ENCODE results near the gene MYOT.

MYOT gene

GRCh38 chr5:137902408-137903133, 34.9 kb downstream of the MYOT start:
- DNase-seq: no peak

- DNase-seq: no peak
Measured at GRCh38 chr5:137914758-137915157, 47.1 kb downstream of the MYOT start.

GRCh38 chr5:137916923-137917322, 49.3 kb downstream of the MYOT start:
- no peak for DNase-seq

- DNase-seq: no peak
Measured at GRCh38 chr5:137921931-137922330, 54.3 kb downstream of the MYOT start.

- no peak for DNase-seq
Measured at GRCh38 chr5:137923856-137924255, 56.2 kb downstream of the MYOT start.

- no peak for DNase-seq
Measured at GRCh38 chr5:137932800-137933199, 65.1 kb downstream of the MYOT start.

GRCh38 chr5:137933491-137933911, 65.8 kb downstream of the MYOT start:
- DNase-seq: no peak

- DNase-seq: no peak
Measured at GRCh38 chr5:137935190-137935589, 67.5 kb downstream of the MYOT start.

- no peak for DNase-seq
Measured at GRCh38 chr5:137935694-137936093, 68.0 kb downstream of the MYOT start.
